Measurements from ENCODE around the gene ATP8B4. TPM values are rescaled to one million over a fixed set of nuclear protein-coding genes. Genes with fewer than 3 reads are reported as not detected.

ATP8B4 gene
- total RNA-seq, 4 donors from 2014 or later: 34.9 to 124 (median 78.8) TPM

DNA sequence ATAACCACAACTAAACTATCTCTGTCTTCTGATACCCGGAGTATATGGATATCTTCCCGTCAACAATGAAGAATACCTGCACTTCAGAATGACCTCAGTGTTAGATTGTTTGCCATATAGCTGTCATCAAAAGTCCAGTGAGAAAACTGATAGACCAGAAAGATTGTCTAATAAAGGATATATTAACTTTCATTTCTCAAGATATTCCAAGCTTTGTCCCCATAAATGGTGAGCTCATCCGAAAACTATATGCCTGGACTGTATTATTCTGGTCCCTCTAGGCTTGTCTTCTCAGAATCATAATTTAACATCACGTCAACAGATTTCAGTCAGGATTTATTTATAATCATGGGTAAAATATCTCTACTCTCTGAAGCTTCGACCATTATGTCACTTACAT is 100.5 kb downstream of the ATP8B4 start:
- Histone ChIP-seq H3K9me3 (no peaks in the 10 kb centered on the region), H3K4me3 (no peak overlapping the region), H3K4me1 (no peaks in the 10 kb centered on the region), H3K36me3 (no peaks in the 10 kb centered on the region), H3K27me3 (no peaks in the 10 kb centered on the region), H3K27ac (no peak overlapping the region)
- DNase-seq: no peak
- TF ChIP-seq POLR2A (IDR thresholded peaks at IDR 0.05) (no peak), CTCF (IDR thresholded peaks at IDR 0.05) (no peak)
- intact Hi-C loops (cut with DNase I; ENCODE audit: low total_unique reads): no loop called here

DNA sequence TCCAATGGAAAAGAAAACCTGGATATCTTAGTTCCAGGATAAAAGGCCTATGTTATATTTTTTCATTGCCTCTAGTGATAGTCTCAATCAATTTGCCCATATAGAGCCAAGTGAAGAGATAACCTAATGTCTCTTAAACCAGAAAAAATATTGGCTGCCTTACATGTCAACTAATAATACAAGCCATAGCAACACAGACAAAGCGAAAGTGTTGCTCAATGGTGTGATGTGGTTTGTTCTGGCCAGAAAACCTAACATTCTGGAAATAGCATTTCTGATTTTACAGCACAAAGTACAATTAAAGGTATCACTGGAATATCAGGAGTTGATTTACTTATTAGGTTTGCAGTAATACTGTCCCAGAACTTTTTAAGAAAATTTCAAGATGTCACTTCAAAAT is 101.5 kb downstream of the ATP8B4 start:
- Histone ChIP-seq H3K4me1 (peaks cover 0 to 3% of the 10 kb centered on the region in 2 donors), H3K36me3 (no peaks in the 10 kb centered on the region), H3K27me3 (no peaks in the 10 kb centered on the region), H3K9me3 (no peaks in the 10 kb centered on the region), H3K4me3 (no peak overlapping the region), H3K27ac (peak overlapping the region in 1 of 2 donors; percentile 15)
- DNase-seq: no peak
- intact Hi-C loops (cut with DNase I; ENCODE audit: low total_unique reads): no loop called here
- TF ChIP-seq POLR2A (IDR thresholded peaks at IDR 0.05): no peak

GRCh38 chr15:50016951-50017350 is 102.1 kb downstream of the ATP8B4 start:
- peak overlapping the region in 1 of 2 donors; percentile 15 for H3K27ac ChIP-seq

GRCh38 chr15:50012790-50013189 is 106.2 kb downstream of the ATP8B4 start:
- TF ChIP-seq CTCF (IDR thresholded peaks at IDR 0.05) (no peak), POLR2A (IDR thresholded peaks at IDR 0.05) (no peak)
- Histone ChIP-seq H3K9me3 (no peaks in the 10 kb centered on the region), H3K36me3 (no peaks in the 10 kb centered on the region), H3K4me1 (peaks cover 0 to 3% of the 10 kb centered on the region in 2 donors), H3K27me3 (no peaks in the 10 kb centered on the region), H3K4me3 (no peak overlapping the region), H3K27ac (peak overlapping the region in 1 of 2 donors; percentile 14)
- intact Hi-C loops (cut with DNase I; ENCODE audit: low total_unique reads): no loop called here
- DNase-seq: no peak

More at GRCh38 chr15:50016951-50017350, 102.1 kb downstream of the ATP8B4 start:
- no peak for TF ChIP-seq POLR2A (IDR thresholded peaks at IDR 0.05)
- no peak for TF ChIP-seq CTCF (IDR thresholded peaks at IDR 0.05)
- Histone ChIP-seq H3K4me3 (no peak overlapping the region), H3K36me3 (no peaks in the 10 kb centered on the region), H3K27me3 (no peaks in the 10 kb centered on the region), H3K9me3 (no peaks in the 10 kb centered on the region), H3K4me1 (peaks cover 0 to 3% of the 10 kb centered on the region in 2 donors)
- DNase-seq: no peak
- intact Hi-C loops (cut with DNase I; ENCODE audit: low total_unique reads): no loop called here

- TF ChIP-seq POLR2A (IDR thresholded peaks at IDR 0.05): no peak
- TF ChIP-seq CTCF (IDR thresholded peaks at IDR 0.05): no peak
- intact Hi-C loops (cut with DNase I; ENCODE audit: low total_unique reads): no loop called here
- H3K27ac ChIP-seq: no peak overlapping the region
- H3K36me3 ChIP-seq: no peaks in the 10 kb centered on the region
- H3K4me1 ChIP-seq: peaks cover 0 to 3% of the 10 kb centered on the region in 2 donors
- no peaks in the 10 kb centered on the region for H3K9me3 ChIP-seq
- H3K27me3 ChIP-seq: no peaks in the 10 kb centered on the region
- DNase-seq: no peak
- no peak overlapping the region for H3K4me3 ChIP-seq
Observed at GRCh38 chr15:50009634-50010033, 109.4 kb downstream of the ATP8B4 start.

DNA sequence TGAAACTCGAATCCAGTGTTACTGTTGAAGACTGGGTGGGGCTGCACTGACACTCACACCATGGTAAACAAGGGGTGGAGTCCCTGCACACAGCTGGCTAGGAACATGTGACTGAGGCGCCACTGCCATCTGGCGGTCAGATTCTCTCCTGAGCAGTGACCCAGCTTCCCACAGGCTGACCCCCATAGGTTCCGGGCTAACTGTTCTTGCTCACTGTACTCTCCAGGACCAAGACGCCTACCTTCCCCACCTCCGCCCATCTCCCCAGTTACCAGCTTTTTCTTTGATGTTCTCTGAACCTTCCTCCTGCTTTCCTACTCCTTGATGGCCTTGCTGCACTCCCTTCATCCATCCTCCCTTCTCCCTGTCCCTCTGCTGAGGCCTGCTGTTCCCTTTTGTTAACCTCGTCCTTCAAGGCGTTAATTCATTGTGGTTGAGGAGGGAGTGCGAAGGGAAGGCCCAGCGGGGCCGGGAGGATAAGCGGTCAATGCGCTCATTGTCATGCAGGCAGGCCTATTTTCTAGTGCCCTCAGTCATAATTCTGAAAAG is 115.2 kb downstream of the ATP8B4 start:
- peak; percentile 78 to 81 for DNase-seq
- Histone ChIP-seq H3K27me3 (no peaks in the 10 kb centered on the region), H3K36me3 (no peaks in the 10 kb centered on the region), H3K9me3 (no peaks in the 10 kb centered on the region), H3K4me1 (no peaks in the 10 kb centered on the region), H3K27ac (peak overlapping the region; percentile 35 to 40), H3K4me3 (no peak overlapping the region)
- intact Hi-C loops (cut with DNase I; ENCODE audit: low total_unique reads): no loop called here
- TF ChIP-seq CTCF (IDR thresholded peaks at IDR 0.05) (peak; percentile 42 to 67 (median 56)), POLR2A (IDR thresholded peaks at IDR 0.05) (no peak)

All from uterus (tissue), 4 donors.